GM12878 (cell line): ENCODE data around the gene CRELD2.

Experiments
- ASH2L ChIP-seq: fragments of 300-600, 200-600 bp; sonication (generic); IDR thresholded peaks from 2 replicates; pipeline ENCODE4 v1.6.1; 2017; ENCODE audit warnings: low read depth, mild to moderate bottlenecking, borderline replicate concordance
- BRCA1 ChIP-seq: IDR thresholded peaks from 2 replicates; pipeline ENCODE4 v1.6.1; 2011; ENCODE audit warnings: low read depth, low read length, improper control_type of control experiment
- CHD2 ChIP-seq: IDR thresholded peaks from 2 replicates; pipeline ENCODE4 v1.6.1; 2011; ENCODE audit warnings: low read depth, low read length, improper control_type of control experiment, borderline replicate concordance
- CTCF ChIP-seq, 3 experiments: IDR thresholded peaks in 2 of 3; conservative IDR thresholded peaks in 1 of 3; 2 replicates each; pipeline ENCODE4 v1.5.1; 2011; ENCODE audit warnings: low read depth in 3 of 3, low read length in 3 of 3, mild to moderate bottlenecking in 3 of 3, control low read depth in 2 of 3, moderate library complexity in 2 of 3, inconsistent platforms in 1 of 3, mixed read lengths in 1 of 3; ENCODE audit not compliant: control insufficient read depth in 2 of 3, insufficient read depth in 1 of 3; ENCODE audit errors: extremely low read depth in 1 of 3
- EGR1 ChIP-seq, 2 experiments: IDR thresholded peaks; 1 replicate in 1 of 2; 2 replicates in 1 of 2; pipeline ENCODE4 v1.6.1; 2011 to 2012; ENCODE audit warnings: low read depth in 2 of 2, low read length in 2 of 2, borderline replicate concordance in 1 of 2, mild to moderate bottlenecking in 1 of 2, moderate library complexity in 1 of 2
- FOXK2 ChIP-seq: fragments of 450-650 bp; IDR thresholded peaks from 2 replicates; pipeline ENCODE4 v1.6.1; 2017; ENCODE audit warnings: mild to moderate bottlenecking, moderate library complexity
- KDM1A ChIP-seq: fragments of 200-600 bp; sonication (generic); IDR thresholded peaks from 2 replicates; pipeline ENCODE4 v1.6.1; 2016; ENCODE audit warnings: borderline replicate concordance
- NFYB ChIP-seq: IDR thresholded peaks from 2 replicates; pipeline ENCODE4 v1.6.1; 2011; ENCODE audit warnings: low read depth, mild to moderate bottlenecking, low read length, improper control_type of control experiment, moderate library complexity; ENCODE audit not compliant: insufficient read depth
- POLR2A ChIP-seq: IDR thresholded peaks from 2 replicates; pipeline ENCODE4 v1.6.1; 2011; ENCODE audit warnings: low read depth, mild to moderate bottlenecking, low read length
- RFX5 ChIP-seq: IDR thresholded peaks from 2 replicates; pipeline ENCODE4 v1.6.1; 2011; ENCODE audit warnings: low read depth, low read length, improper control_type of control experiment
- ZNF24 ChIP-seq: fragments of 450-650 bp; IDR thresholded peaks from 2 replicates; pipeline ENCODE4 v1.6.1; 2017; ENCODE audit warnings: antibody characterized with exemption, mild to moderate bottlenecking

DNA sequence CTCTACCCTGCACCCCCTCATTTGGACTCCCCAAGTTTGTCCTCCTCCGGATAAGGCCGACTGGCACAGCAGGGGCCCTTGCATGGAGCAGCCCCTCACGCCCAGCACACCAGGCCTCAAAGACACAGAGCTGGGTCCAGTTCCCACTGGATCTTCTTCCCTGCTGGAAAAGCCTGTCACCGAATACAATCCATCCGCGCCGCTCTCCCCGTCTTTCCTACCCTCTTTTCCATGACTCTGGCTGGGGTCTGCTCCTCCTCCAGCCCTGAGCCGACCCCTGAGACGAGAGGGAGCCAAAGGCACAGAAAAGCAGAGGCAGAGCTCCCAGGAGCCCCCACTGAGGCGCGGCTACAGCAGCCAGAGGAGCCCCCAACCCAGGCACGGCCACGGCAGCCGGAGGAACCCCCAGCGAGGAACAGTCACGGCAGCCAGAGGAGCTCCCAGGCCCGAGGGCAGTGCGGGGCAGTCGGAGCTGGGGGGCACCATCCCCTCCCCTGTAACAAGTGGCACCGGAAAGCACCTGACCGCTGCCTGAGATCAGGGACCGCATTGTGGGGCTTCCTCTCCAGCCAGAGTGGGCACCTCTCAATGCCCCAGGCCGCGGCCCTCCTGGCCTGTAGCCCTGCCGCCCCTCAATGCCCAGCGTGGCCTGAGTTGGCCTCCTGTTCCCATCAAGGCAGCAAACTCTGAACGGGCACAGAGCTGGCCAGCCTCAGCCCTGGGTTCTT is 12.2 kb upstream of the CRELD2 start:
- TF ChIP-seq KDM1A (no peak), CTCF (IDR thresholded peaks at IDR 0.05 in 2 of 3, conservative IDR thresholded peaks at IDR 0.05 in 1 of 3; ENCODE audit: control insufficient read depth in 2 of 3, extremely low read depth in 1 of 3, insufficient read depth in 1 of 3, low read depth in 3 of 3, low read length in 3 of 3) (no peak), EGR1 (IDR thresholded peaks at IDR 0.05; ENCODE audit: borderline replicate concordance in 1 of 2, low read depth in 2 of 2, low read length in 2 of 2) (no peak), CHD2 (no peak), ZNF24 (no peak), POLR2A (no peak), FOXK2 (no peak), NFYB (no peak), BRCA1 (no peak), RFX5 (no peak), ASH2L (no peak)
